GM21723 (cell line): ENCODE measurements around the gene DOCK9.

Source experiments
- ATAC-seq: cut with Tn5 transposase; IDR thresholded peaks from one replicate; pipeline ENCODE4 v1.9.1; 2021; ENCODE audit warnings: mild to moderate bottlenecking, moderate library complexity; ENCODE audit not compliant: unreplicated experiment

DOCK9 gene

DNA sequence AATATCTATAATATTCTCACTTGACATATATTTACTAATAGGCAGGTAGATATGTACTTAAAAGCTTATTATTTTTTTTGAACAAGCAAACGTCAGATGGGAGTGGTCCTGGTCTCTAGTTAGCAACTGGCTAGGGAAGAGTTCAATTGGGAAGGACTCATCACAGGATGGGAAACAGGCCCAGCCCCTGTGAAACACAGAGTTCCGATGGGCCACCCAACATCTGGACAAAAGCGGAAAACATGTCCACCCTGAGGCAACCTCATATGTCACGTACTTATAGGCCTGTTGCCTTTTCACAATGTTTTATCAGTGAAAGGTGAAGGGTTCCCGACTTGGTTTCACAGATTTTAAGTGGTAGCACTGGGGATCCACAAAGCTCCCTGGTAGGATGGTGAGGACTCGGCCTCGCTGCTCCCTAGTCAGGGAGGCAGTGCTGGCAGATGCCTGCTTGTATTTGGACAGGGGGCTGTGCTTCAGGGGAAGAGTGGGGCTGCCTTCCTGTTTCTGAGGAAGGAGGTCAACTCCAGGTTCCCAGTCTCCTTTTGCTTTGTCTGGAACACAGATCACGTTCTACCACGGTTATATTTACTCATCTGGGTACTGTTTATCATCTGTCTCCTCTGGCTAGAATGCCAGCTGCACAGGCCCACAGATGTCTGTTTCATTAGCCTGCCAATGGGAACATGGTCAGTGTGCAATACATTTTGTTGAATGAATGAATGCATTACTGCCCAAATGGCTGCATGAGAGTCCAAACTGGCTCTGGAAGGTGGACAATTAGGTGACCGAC is 176.0 kb downstream of the DOCK9 start:
- ATAC-seq, result no peak

- ATAC-seq, result no peak
These were observed 177.8 kb downstream of the DOCK9 start for GRCh38 chr13:98800078-98800477.

DNA sequence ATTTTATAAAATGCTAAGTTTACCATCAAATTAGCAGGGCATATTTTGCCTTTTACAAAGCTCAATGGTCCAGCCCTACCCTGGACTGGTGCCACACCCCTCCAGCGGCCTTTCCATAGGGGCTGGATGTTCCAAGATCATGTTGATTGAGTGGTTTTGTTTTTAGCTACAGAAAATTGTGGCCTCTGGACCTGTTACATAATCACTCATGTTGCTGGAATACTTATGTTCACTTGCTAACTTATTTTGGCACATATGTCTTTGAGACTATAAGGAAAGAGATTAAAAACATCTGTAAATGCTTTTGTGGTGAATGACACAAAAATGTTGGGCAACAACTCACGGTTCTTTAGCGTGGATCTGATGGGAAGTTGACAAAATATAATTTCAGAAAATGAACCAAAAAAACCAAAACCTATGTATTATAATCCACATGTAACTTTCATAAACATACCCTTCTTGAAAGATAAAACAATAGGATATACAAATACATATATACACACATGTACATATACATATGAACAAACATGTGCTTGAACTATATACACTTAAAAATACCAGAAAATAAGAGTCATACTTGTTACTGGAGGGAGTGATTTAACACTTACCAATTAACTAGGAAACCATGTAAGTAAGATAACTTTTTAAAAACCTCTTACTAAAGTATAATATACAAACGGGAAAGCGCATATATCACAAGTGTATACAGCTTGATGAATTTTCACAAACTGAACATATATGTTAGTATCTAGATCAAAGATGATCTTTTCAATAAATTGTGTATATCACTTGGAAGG is 178.8 kb downstream of the DOCK9 start:
- no peak for ATAC-seq

- no peak for ATAC-seq
These were observed 180.4 kb downstream of the DOCK9 start for GRCh38 chr13:98797456-98797855.

GRCh38 chr13:98796798-98797197 is 181.1 kb downstream of the DOCK9 start:
- ATAC-seq, result no peak

DNA sequence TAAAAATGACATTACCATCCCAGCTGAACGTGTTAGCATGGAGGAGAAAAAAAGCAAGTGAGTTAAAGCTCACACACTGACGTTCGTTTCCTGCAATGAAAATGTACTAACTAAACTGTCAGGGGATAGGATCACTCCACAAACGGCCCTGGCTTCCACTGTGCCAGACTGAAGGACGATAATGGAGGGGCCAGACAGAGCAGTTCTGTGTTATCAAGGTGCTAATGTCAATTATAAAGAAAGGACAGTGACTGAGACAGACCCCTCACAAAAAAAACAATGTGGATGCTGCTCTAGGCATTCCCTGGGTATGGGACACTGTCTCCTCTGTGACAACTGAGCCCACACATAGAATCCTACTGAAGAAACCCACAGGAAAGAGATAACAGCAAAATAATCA is 181.7 kb downstream of the DOCK9 start:
- ATAC-seq, result no peak

DNA sequence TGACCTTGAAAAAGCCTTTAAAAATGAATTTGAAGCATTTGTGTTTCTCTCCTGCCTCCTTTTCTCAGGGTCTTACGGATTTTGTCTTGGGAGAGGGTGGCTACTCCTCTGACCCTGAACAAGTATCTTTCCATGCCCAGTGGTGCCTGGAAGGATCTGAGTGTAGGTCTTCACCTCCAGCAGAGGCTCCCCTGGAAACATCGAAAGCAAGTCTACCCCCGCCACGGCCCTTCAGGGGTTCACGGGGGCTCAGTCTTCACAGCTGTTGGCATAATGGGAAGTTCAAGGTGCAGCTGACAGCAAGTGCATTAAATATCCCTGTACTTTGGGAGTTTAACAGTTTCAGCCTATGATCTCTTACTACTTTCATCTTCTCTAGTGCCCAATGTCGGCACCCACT is 182.6 kb downstream of the DOCK9 start:
- no peak for ATAC-seq

- ATAC-seq, result no peak
These were observed 183.4 kb downstream of the DOCK9 start for GRCh38 chr13:98794498-98794897.

DNA sequence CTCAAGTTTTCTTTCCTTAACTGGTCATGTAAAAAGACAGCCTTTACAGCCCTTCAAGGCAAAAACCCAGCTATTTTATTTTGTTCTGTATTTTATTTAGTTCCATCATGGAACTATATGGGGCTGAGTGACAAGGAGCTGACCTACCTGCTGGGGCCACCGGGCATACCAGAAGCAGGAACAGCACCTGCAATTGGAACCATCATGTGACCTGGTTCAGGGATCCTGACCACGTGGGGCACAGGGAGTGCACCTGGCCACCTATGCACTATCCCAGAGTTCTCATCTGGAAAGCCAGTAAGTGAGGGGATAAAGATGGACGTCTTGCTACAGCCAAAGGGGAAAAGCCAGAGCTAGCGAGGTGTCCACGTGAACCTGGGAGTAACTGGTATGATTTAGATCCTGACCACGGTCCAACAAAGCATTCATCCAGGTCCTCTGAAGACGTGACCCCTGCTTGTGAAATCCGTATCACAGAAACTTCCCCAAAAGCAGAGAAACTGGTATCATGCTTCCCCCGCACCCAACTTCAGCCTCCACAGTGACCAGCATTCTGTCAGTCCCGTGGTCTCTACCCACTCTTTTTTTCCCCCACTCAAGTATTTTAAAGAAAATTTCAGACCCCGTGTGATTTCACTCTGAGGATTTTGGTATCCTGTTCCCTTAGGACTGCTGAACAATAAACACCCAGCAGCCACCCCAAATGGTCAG is 184.9 kb downstream of the DOCK9 start:
- ATAC-seq, result no peak

DNA sequence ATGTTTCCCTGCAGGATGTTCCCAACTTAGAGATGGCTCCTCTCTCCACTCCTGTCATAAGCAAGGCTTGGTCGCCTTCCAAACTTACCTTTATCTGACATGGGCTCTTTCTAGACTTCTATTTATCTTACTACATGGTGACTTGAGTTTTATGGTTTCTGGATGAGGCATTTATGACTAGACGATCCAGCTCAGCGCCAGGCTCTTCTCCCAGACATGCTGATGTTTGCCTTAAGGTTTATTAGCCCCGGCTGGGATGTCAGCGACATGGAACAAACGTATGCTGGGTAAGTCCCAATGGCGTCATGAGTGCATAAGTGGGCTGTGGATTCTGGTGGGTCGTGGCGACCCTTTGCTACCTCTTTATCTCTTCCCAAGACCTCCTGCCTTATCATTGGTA is 185.5 kb downstream of the DOCK9 start:
- ATAC-seq, result no peak

- ATAC-seq, result no peak
These were observed 186.3 kb downstream of the DOCK9 start for GRCh38 chr13:98791611-98792010.

- no peak for ATAC-seq
These were observed 189.9 kb downstream of the DOCK9 start for GRCh38 chr13:98787996-98788395.

- ATAC-seq, result no peak
These were observed 190.7 kb downstream of the DOCK9 start for GRCh38 chr13:98787173-98787572.

- no peak for ATAC-seq
These were observed 191.8 kb downstream of the DOCK9 start for GRCh38 chr13:98786023-98786422.

- no peak for ATAC-seq
These were observed 192.5 kb downstream of the DOCK9 start for GRCh38 chr13:98785405-98785804.

DNA sequence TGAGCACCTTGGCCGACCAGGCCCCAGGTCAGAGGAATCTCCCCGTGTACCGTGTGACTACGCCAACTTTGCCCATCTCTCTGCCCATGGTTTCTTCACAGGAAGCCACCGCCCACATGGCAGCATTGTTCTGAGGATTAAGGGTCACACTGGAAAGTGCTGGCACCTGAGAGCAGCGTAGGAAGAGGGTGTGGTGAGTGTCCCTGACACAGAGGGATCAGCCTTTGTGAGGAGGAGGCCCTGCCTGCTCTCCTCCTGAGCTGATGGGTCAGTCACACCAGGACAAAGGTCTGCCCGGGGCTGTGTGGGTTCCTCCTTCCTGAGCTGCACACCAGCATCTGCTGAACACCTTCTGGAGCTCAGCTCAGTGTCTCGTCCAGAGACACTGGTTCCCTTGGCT is 193.2 kb downstream of the DOCK9 start:
- ATAC-seq, result no peak

DNA sequence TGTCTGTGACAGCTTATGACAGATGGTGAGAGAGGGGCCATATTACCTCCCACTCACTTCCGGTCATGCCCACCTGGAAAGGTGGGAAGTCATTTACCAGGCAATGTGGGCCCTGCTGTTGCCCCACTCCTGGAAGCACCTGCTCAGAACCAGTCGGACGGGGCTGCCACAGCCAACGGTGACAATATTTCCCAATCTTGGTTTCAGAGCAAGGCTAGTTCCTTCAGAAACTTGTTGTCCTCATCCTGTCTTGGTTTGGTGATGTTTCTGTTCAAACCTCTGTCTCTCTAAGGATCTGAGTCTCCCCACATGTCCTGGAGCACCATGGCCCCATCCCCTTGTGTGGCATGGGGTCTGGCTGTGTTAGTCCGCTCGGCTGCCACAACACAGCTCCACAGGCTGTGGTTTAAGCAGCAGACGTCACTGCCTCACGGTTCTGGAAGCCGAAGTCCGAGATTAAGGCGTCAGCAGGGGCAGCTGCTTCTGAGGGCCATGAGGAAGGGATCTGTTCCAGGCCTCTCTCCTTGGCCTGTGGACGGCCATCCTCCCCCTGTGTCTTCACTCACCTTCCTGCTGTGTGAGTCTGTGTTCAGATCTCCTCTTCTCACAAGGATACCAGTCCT is 193.9 kb downstream of the DOCK9 start:
- no peak for ATAC-seq

DNA sequence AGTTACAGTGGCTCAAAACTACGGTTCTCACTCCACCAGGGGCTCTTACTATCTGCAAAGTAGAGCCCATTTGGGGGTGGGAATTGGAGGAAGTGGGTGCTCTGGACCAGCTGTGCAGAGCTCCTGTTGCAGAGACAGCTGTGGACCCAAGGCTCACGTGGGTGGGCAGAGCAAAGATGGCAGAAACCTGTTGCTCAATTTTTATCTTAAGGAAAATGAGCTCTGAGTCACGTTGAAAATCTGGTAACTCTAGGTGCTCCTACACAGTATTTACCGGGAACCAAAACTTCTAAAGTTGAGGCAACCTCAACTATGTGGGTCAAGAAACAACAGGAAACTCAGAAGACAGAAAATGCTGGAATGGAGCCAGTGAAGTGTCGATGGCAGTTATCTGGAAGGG is 195.2 kb downstream of the DOCK9 start:
- ATAC-seq, result no peak

DNA sequence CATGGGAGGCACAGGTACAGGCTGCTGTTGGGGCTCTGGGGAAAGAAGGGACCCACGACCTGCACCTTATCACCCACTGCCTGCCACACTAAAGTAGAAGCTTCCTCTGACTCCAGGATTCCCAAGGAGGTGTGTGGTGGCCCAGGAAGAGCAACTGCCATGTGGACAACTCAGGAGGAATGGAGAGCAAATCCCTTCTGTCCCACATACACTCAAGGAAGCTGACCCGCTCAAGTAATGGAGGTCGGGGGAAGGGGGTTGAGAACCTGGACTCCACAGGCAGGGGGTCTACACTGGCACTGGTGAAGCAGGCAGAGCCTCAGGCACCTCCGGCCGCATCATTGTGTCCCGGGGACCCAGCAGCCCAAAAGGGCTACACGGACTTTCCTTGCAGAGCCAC is 196.0 kb downstream of the DOCK9 start:
- ATAC-seq, result no peak

- no peak for ATAC-seq
These were observed 196.4 kb downstream of the DOCK9 start for GRCh38 chr13:98781470-98781869.

- ATAC-seq, result no peak
These were observed 196.8 kb downstream of the DOCK9 start for GRCh38 chr13:98781045-98781444.
